ENCODE results near the gene CSNK2A2.

Gene CSNK2A2

GRCh38 chr16:58110571-58111301 lies 87.2 kb downstream of the CSNK2A2 start:
- no peak for DNase-seq (ENCODE audit: low spot score)

DNA sequence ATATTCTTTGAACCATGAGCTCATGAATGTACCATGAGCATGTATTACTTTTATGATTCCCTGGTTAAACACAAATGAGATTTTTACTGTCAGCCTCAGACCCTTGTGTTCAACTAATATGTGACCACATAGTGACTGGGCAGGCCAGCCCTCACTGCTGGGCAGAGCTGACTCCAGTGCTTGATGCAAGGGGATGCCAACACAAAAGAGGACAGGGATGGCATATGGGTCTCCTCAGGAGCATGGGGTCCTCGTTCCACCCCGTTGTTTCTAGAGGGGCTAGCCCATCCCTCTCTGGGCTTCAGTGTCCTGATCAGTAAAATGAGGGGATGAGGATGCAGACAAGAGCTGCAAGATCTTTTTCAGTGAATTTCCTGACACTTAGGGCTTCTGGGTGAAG lies 88.0 kb downstream of the CSNK2A2 start:
- DNase-seq (ENCODE audit: low spot score) = no peak

GRCh38 chr16:58109330-58109729 lies 88.6 kb downstream of the CSNK2A2 start:
- DNase-seq (ENCODE audit: low spot score) = no peak

Data from activated CD4-positive, alpha-beta T cell treated with anti-CD3 and anti-CD28 coated beads, Interleukin-2, Interleukin-4, amounts not matched to agents 100 ng/mL and 50 ng/mL, durations not matched to agents 16 hours and 8 hours (primary cell).